SU-DHL-6 (cell line): ENCODE data around the gene CCDC194.

Experiments used
- EZH2phosphoT487 ChIP-seq: fragments of 200-600 bp; sonication (generic), shearing (Covaris generic); conservative IDR thresholded peaks from 2 replicates; pipeline ENCODE4 v1.6.1; 2018; ENCODE audit warnings: mild to moderate bottlenecking, antibody characterized with exemption, low read length, moderate library complexity, mixed read lengths
- TF ChIP-seq, protein P1 (sequence below): fragments of 200-600 bp; sonication (generic); IDR thresholded peaks from one replicate; pipeline ENCODE4 v1.5.1; 2017; ENCODE audit warnings: antibody characterized with exemption, mild to moderate bottlenecking, low read length, moderate library complexity; ENCODE audit not compliant: insufficient read depth, poor library complexity, severe bottlenecking

DNA sequence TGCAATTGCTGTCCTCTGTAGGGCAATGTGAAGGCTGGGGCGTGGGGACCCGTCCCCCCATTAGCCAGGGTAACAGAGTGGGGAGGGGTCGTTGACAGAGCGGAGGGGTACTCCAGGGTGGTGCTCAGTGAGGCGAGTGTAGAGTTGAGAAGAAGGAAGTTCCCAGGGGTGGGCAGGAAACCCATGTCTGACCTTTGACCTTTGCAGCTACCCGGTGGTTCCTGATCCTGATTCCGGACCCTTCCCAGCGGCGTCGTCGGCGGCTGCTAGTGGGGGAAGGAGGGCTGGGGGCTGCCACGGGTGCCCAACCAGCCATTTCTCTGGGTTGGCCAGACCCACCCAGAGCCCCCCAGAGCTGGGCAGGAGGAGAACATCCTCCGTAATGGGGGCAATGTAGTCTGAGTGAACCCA lies 14.8 kb downstream of the CCDC194 start:
- no peak for TF ChIP-seq EZH2phosphoT487
- TF ChIP-seq, protein P1, sequence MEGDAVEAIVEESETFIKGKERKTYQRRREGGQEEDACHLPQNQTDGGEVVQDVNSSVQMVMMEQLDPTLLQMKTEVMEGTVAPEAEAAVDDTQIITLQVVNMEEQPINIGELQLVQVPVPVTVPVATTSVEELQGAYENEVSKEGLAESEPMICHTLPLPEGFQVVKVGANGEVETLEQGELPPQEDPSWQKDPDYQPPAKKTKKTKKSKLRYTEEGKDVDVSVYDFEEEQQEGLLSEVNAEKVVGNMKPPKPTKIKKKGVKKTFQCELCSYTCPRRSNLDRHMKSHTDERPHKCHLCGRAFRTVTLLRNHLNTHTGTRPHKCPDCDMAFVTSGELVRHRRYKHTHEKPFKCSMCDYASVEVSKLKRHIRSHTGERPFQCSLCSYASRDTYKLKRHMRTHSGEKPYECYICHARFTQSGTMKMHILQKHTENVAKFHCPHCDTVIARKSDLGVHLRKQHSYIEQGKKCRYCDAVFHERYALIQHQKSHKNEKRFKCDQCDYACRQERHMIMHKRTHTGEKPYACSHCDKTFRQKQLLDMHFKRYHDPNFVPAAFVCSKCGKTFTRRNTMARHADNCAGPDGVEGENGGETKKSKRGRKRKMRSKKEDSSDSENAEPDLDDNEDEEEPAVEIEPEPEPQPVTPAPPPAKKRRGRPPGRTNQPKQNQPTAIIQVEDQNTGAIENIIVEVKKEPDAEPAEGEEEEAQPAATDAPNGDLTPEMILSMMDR: no peak
